Stimulated activated CD8-positive, alpha-beta memory T cell treated with anti-CD3 and anti-CD28 coated beads, Interleukin-15, amount 100 ng/mL, for 4 hours (primary cell): ENCODE measurements around the gene ICAM4.
"Not testable (repeated sequence)": the region's sequence is repeated elsewhere in the genome, so short reads cannot be mapped to it uniquely, and the experiment has no call there.

Experiments
- DNase-seq, 2 donors: peaks; one replicate each; pipeline ENCODE4 v3.0.0-alpha.2; 2020; ENCODE audit warnings: low read depth in 2 of 2

ICAM4 gene, protein sequence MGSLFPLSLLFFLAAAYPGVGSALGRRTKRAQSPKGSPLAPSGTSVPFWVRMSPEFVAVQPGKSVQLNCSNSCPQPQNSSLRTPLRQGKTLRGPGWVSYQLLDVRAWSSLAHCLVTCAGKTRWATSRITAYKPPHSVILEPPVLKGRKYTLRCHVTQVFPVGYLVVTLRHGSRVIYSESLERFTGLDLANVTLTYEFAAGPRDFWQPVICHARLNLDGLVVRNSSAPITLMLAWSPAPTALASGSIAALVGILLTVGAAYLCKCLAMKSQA

GRCh38 chr19:10286803-10287737 is at the start of gene ICAM4:
Gene ICAM4, plus strand, starts transcription at chr19:10286955. Its CDS starts 58 bp downstream, at chr19:10287013.
- no peak for DNase-seq

GRCh38 chr19:10237702-10238101 is 49.1 kb upstream of the ICAM4 start:
- DNase-seq: no peak

DNA sequence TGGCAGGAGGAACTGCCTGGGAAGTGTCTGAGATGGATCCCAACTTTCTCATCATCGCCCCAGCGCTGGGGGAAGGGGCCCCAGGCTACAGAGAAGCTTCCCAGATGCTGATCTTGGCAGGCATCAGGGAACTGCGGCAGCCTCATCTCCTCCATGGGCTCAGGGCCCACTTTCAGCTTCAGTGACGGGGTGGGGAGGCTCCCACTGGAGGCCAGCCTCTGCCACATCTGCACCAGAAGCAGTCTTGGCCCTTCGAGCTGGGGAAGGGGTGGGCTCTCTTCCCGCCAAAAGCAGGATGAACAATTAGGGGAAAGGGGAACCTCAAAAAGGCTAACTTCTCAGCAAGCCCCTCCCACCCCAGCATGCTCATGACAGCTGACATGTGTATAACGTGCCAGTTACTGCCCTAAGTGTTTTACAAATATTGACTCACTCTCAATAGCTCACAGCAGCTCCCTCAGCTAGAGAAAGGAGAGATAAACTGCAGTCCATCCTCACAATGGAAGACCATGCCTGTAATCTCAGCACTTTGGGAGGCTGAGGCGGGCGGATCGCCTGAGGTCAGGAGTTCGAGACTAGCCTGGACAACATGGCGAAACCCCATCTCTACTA is 48.5 kb upstream of the ICAM4 start:
- no peak for DNase-seq

GRCh38 chr19:10241826-10242449 is 44.8 kb upstream of the ICAM4 start:
- DNase-seq: not testable (repeated sequence)

DNA sequence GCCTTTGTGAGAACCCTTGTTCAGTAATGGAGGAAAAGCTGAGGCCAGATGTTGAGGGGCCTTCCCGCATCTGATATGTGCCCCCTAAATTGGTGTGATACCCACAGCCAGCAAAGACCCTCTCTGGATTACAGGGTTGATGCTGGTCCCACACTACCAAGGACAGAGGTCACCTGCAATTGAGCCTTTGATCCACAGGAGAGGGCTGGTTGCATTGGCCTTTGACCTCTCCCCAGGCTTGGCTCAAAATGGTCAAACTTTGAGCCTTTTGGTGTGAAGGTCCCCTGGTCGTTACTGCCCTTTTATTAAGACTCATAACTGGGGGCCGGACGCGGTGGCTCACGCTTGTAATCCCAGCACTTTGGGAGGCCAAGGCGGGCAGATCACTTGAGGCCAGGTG is 43.1 kb upstream of the ICAM4 start:
- no peak for DNase-seq

DNA sequence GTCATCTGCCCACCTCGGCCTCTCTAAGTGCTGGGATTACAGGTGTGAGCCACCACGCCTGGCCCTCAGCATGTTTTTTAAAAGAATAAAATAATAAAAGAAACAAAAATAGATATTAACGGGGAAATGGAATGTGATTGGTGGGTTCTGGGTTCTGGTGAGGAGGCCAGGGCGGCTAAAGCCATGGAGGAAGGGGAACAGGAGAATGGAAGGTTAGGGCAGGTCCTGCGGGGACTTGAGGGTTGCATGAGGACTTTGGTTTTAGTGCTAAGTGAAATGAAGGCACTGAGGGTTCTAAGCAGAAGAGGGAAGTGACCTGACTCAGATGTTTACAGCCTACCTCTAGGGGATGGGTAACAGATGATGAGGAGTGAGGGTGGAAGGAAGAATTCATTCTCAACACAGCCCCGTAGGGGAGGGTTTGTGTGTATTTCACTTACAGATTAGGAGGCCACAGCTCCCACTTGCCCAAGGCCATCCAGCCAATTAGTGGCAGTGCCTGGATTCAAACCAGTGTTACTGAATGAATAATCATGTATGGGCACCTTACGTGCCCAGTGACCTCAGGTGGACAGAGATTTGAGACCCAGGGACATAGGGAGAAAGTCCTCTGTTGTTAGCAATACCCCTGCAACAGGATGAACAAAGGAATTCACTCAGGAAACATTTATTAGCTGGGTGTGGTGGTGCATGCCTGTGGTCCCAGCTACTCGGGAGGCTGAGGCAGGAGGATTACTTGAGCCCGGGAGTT is 41.4 kb upstream of the ICAM4 start:
- DNase-seq: no peak

GRCh38 chr19:10246511-10246910 is 40.2 kb upstream of the ICAM4 start:
- no peak for DNase-seq

GRCh38 chr19:10251792-10252694 is 34.7 kb upstream of the ICAM4 start, which contains the start of gene MRPL4:
Gene MRPL4, plus strand, starts transcription at chr19:10252214. Its CDS starts 40 bp downstream, at chr19:10252254.
- peak; percentile 86 to 97 for DNase-seq

GRCh38 chr19:10252707-10253106 is 34.0 kb upstream of the ICAM4 start:
- DNase-seq: no peak

DNA sequence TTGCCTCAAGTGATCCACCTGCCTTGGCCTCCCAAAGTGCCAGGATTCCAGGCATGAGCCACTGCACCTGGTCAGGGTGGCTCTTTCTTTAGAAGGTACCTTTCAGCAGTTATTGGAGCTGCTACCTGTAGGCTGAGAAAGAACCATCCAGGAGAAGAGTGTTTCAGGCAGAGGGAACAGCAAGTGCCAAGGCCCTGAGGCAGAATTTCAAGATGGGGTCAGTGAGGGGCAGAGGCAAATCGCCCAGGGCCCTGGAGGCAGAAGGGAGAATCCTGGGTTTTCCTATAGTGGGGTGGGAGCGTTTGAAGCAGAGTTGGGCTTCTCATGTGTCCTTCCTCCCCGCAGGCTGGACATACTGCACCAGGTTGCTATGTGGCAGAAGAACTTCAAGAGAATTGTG is 32.5 kb upstream of the ICAM4 start:
- no peak for DNase-seq

GRCh38 chr19:10255358-10255757 is 31.4 kb upstream of the ICAM4 start:
- DNase-seq: no peak

- DNase-seq: no peak
Measured at GRCh38 chr19:10256551-10256950, 30.2 kb upstream of the ICAM4 start.

DNA sequence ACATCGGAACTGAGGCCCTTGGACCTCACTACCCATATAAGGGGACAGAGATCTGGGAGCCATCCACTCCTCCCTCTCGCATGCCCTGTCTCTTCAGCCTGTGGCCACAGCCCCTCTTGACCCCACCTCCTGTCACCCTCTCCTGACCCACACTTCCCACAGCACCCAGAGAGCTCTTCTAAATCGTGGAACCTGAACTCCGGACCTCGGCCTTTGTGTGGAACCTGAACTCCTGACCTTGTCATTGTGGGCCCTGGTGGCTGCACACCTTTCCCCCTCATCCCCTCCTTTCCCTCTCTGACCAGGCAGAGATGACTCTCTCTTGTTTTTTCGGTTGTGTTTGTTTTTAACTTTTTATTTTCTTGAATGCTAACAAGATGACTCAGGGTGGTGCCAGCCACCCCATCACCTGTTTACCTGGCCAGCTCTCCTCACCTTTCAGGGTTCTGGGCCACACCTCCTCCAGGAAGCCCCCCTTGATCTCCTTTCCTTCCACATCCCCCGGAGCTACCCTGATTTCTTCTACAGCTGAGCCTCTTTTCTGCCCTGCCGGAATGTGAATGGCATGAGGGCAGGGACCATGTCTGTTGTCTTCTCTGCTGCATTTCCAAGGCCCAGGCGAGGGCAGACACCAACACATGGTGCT is 29.7 kb upstream of the ICAM4 start:
- no peak for DNase-seq

- DNase-seq: no peak
Measured at GRCh38 chr19:10258080-10258710, 28.6 kb upstream of the ICAM4 start.

- DNase-seq: peak; percentile 63 to 92
Measured at GRCh38 chr19:10259162-10259905, 27.4 kb upstream of the ICAM4 start.

DNA sequence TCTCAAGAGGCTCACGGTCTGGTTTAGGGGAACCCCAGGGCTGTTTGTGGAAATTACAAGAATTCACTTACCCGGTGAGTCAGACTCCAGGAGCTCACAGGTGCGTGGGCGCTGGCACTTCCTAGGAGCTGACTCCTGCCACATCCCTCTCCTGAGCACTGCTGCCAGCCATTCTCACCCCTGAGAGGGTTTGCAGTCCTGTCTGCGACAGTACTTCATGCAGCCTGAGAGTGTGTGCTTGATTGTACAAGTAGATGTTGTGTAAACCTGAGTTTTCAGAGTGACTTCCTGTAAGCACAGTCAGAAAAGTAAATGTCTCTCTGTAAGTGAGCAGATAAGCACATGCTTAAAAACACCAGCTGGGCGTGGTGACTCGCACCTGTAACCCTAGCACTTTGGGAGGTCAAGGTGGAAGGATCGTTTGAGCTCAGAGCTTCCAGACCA is 26.6 kb upstream of the ICAM4 start:
- peak in 1 of 2 donors; percentile 29 for DNase-seq

DNA sequence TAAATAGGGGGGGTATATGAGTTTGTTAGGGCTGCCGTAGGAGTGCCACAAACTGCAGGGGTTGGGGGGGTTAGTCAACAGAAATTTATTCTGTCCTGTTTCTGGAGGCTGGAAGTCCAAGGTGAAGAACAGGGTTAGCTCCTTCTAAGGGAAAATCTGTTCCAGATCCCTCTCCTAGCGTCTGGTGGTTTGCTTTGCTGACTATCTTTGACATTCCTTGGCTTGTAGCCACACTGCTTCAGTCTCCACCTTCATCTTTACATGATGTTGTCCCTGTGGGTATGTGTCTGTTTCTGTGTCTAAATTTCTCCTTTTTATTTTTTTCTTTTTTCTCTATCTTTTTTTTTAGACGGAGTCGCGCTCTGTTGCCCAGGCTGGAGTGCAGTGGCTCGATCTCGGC is 24.0 kb upstream of the ICAM4 start:
- no peak for DNase-seq

DNA sequence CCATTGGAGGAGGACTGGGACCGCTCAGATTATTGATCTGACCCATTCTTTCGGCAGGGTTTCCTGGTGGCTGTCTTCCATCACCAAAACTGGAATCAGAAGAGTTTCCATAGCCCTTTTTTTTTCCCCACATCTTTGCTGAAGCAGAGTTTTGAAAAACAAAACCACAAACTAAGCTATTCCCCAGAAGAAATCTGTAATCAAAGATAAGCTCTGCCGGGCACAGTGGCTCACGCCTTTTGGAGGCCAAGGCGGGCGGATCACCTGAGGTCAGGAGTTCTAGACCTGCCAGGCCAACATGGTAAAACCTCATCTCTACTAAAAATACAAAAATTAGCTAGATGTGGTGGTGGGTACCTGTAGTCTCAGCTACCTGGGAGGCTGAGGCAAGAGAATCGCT is 20.0 kb upstream of the ICAM4 start:
- no peak for DNase-seq
